H9 (cell line): ENCODE data around the gene IP6K3. TPM values are rescaled to one million over a fixed set of nuclear protein-coding genes. Genes with fewer than 3 reads are reported as not detected.

Experiments used
- DNase-seq: peaks from one replicate; pipeline ENCODE4 v3.0.0-alpha.2; 2017
- H2AFZ ChIP-seq: one replicate; pipeline ENCODE4 v1.6.1; 2013; ENCODE audit warnings: mild to moderate bottlenecking, low read length, control low read depth, moderate library complexity
- H2AK5ac ChIP-seq: 2 replicates; pipeline ENCODE4 v1.6.1; 2013; ENCODE audit warnings: low read length, control low read depth, mixed read lengths; ENCODE audit not compliant: insufficient read length
- H2BK120ac ChIP-seq: one replicate; pipeline ENCODE4 v1.6.1; 2013; ENCODE audit warnings: low read depth, mild to moderate bottlenecking, low read length, control low read depth, inconsistent platforms; ENCODE audit not compliant: poor library complexity, severe bottlenecking
- H2BK12ac ChIP-seq: 2 replicates; pipeline ENCODE4 v1.6.1; 2013; ENCODE audit warnings: low read length, control low read depth, mixed read lengths, low read depth; ENCODE audit not compliant: insufficient read length
- H2BK15ac ChIP-seq: 2 replicates; pipeline ENCODE4 v1.6.1; 2013; ENCODE audit warnings: low read depth, low read length, control low read depth
- H2BK20ac ChIP-seq: one replicate; pipeline ENCODE4 v1.6.1; 2013; ENCODE audit warnings: low read depth, mild to moderate bottlenecking, low read length, control low read depth, inconsistent platforms; ENCODE audit not compliant: poor library complexity, severe bottlenecking
- H2BK5ac ChIP-seq: 2 replicates; pipeline ENCODE4 v1.6.1; 2013; ENCODE audit warnings: low read length, control low read depth, mixed read lengths; ENCODE audit not compliant: insufficient read length
- H3K14ac ChIP-seq: 2 replicates; pipeline ENCODE4 v1.6.1; 2013; ENCODE audit warnings: low read length, control low read depth; ENCODE audit not compliant: insufficient read depth
- H3K18ac ChIP-seq: 2 replicates; pipeline ENCODE4 v1.6.1; 2013; ENCODE audit warnings: low read depth, mild to moderate bottlenecking, mixed read lengths, low read length, control low read depth; ENCODE audit not compliant: insufficient read length
- H3K23ac ChIP-seq: 2 replicates; pipeline ENCODE4 v1.6.1; 2013; ENCODE audit warnings: low read length, control low read depth, mixed read lengths, low read depth; ENCODE audit not compliant: insufficient read length
- H3K23me2 ChIP-seq: 2 replicates; pipeline ENCODE4 v1.6.1; 2013; ENCODE audit warnings: low read depth, mild to moderate bottlenecking, mixed read lengths, low read length, control low read depth; ENCODE audit not compliant: insufficient read length, poor library complexity, severe bottlenecking
- H3K27ac ChIP-seq: 2 replicates; pipeline ENCODE4 v1.5.1; 2013; ENCODE audit warnings: low read length, control low read depth, mixed read lengths, low read depth; ENCODE audit not compliant: insufficient read length
- H3K27me3 ChIP-seq: 2 replicates; pipeline ENCODE4 v1.6.1; 2013; ENCODE audit warnings: low read length, control low read depth, inconsistent platforms; ENCODE audit not compliant: insufficient read depth
- H3K4ac ChIP-seq: 2 replicates; pipeline ENCODE4 v1.6.1; 2013; ENCODE audit warnings: low read depth, mild to moderate bottlenecking, control low read depth, inconsistent platforms, low read length, moderate library complexity
- H3K4me1 ChIP-seq: 2 replicates; pipeline ENCODE4 v1.6.1; 2013; ENCODE audit warnings: low read length, control low read depth, inconsistent platforms; ENCODE audit not compliant: insufficient read depth
- H3K4me2 ChIP-seq: 2 replicates; pipeline ENCODE4 v1.6.1; 2013; ENCODE audit warnings: low read length, control low read depth, mixed read lengths; ENCODE audit not compliant: insufficient read length, insufficient read depth
- H3K56ac ChIP-seq: 2 replicates; pipeline ENCODE4 v1.6.1; 2013; ENCODE audit warnings: low read depth, mild to moderate bottlenecking, mixed read lengths, low read length, control low read depth; ENCODE audit not compliant: insufficient read length
- H3K79me1 ChIP-seq: 2 replicates; pipeline ENCODE4 v1.6.1; 2013; ENCODE audit warnings: low read depth, mild to moderate bottlenecking, moderate library complexity, low read length, control low read depth, inconsistent platforms; ENCODE audit not compliant: insufficient read depth, poor library complexity, severe bottlenecking
- H3K79me2 ChIP-seq: 2 replicates; pipeline ENCODE4 v1.6.1; 2013; ENCODE audit warnings: low read length, control low read depth, inconsistent platforms; ENCODE audit not compliant: insufficient read depth
- H3K9ac ChIP-seq: 2 replicates; pipeline ENCODE4 v1.6.1; 2013; ENCODE audit warnings: low read length, control low read depth, mixed read lengths; ENCODE audit not compliant: insufficient read length; ENCODE audit errors: extremely low read depth
- H3K9me3 ChIP-seq: one replicate; pipeline ENCODE4 v1.6.1; 2013; ENCODE audit warnings: low read depth, low read length, inconsistent platforms; ENCODE audit not compliant: control insufficient read depth
- H3T11ph ChIP-seq: one replicate; pipeline ENCODE4 v1.6.1; 2013; ENCODE audit warnings: mild to moderate bottlenecking, low read length, control low read depth, inconsistent platforms
- H4K20me1 ChIP-seq: one replicate; pipeline ENCODE4 v1.6.1; 2013; ENCODE audit not compliant: control insufficient read depth, insufficient read length, insufficient read depth
- H4K5ac ChIP-seq: 2 replicates; pipeline ENCODE4 v1.6.1; 2013; ENCODE audit warnings: low read depth, mild to moderate bottlenecking, mixed read lengths, low read length, control low read depth; ENCODE audit not compliant: insufficient read length
- H4K8ac ChIP-seq: replicated peaks from 2 replicates; pipeline ENCODE4 v1.6.1; 2013; ENCODE audit warnings: low read length, control low read depth, mixed read lengths, low read depth; ENCODE audit not compliant: insufficient read length
- H4K91ac ChIP-seq: 2 replicates; pipeline ENCODE4 v1.6.1; 2013; ENCODE audit warnings: low read depth, mild to moderate bottlenecking, moderate library complexity, mixed read lengths, low read length, control low read depth; ENCODE audit not compliant: insufficient read length
- H3K27ac Mint-ChIP-seq, 3 experiments: 2 replicates in 2 of 3; 3 replicates in 1 of 3; pipeline ENCODE4 v1.8.0; 2020 to 2021; ENCODE audit warnings: mixed read lengths in 3 of 3, mild to moderate bottlenecking in 1 of 3, moderate library complexity in 1 of 3
- H3K27me3 Mint-ChIP-seq: 2 replicates; pipeline ENCODE4 v1.8.0; 2021; ENCODE audit warnings: low read depth, mild to moderate bottlenecking, moderate library complexity, mixed read lengths
- H3K36me3 Mint-ChIP-seq, 3 experiments: 2 replicates in 2 of 3; 3 replicates in 1 of 3; pipeline ENCODE4 v1.8.0; 2020 to 2021; ENCODE audit warnings: low read depth in 3 of 3, mixed read lengths in 3 of 3; ENCODE audit not compliant: insufficient read depth in 1 of 3
- H3K4me1 Mint-ChIP-seq, 2 experiments: 2 replicates each; pipeline ENCODE4 v1.8.0; 2020; ENCODE audit warnings: mixed read lengths in 2 of 2
- H3K4me3 Mint-ChIP-seq, 2 experiments: 2 replicates in 1 of 2; 3 replicates in 1 of 2; pipeline ENCODE4 v1.8.0; 2020 to 2021; ENCODE audit warnings: mild to moderate bottlenecking in 2 of 2, mixed read lengths in 2 of 2, moderate library complexity in 1 of 2
- H3K9me3 Mint-ChIP-seq, 2 experiments: 2 replicates in 1 of 2; 3 replicates in 1 of 2; pipeline ENCODE4 v1.8.0; 2020; ENCODE audit warnings: mild to moderate bottlenecking in 2 of 2, mixed read lengths in 2 of 2, moderate library complexity in 1 of 2
- WGBS: extraction: QIAGEN DNeasy Blood & Tissue Kit; methylation state at CpG from one replicate; pipeline ENCODE4 v1.1.7; 2013; ENCODE audit warnings: missing lambda C conversion rate, low lambda C conversion rate, mixed read lengths; ENCODE audit not compliant: insufficient read length; ENCODE audit errors: extremely low coverage; 5-methylcytosine and 5-hydroxymethylcytosine counted together
- total RNA-seq: library from RNA; stranded (reverse); gene quantifications from 2 replicates; pipeline ENCODE4 v1.2.1, GENCODE V29; 2021
- TF ChIP-seq, protein P1 (sequence below): fragments of 200-600 bp; sonication (generic); conservative IDR thresholded peaks from 3 replicates; pipeline ENCODE4 v1.8.0; 2021; ENCODE audit warnings: antibody characterized with exemption, mild to moderate bottlenecking

Gene IP6K3
- total RNA-seq, 1 experiment from 2014 or later = 0.46 TPM

DNA sequence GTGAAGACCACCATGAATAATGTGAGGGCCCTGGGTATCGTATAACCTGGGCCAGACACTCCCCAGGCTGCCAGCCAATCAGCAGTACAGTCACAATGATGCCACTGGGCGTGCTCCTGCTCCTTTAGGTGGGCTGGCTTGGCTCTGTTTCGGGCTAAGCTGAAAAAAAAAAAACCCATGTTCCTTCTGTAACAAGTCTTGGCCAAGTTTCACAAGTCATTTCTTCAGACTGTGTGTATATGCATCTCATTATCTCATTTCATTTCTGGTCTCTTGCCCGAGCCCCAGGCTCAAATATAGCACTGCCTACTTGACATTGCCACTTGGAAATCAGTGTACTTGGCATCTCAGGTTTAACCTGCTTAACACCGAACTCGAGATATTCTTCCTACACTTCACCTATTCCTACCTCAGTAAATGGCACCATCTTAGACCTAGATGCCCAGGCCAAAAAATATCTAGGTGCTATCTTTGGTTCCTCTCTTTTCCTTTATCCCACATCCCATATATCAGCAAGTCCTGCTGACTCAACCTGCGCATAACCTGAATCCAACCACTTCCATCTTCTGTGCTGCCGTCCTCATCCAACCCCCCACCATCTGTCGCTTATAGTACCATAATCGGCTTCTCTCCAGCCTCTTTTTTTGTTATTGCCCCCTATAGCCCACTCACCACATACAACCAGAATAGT, 37.0 kb downstream of the IP6K3 start:
- Histone ChIP-seq H4K20me1 (no peaks in the 10 kb centered on the region), H3K4ac (no peak overlapping the region), H3K9me3 (no peaks in the 10 kb centered on the region), H2BK12ac (no peak overlapping the region), H3K27ac (no peak overlapping the region), H3K79me2 (peaks cover 2% of the 10 kb centered on the region; the same call in 1 of the 2 replicates), H4K8ac (no peak overlapping the region), H4K91ac (no peak overlapping the region), H3K4me1 (peaks cover 10% of the 10 kb centered on the region; the same call in 1 of the 2 replicates), H3K23me2 (peaks cover 5% of the 10 kb centered on the region), H2BK15ac (no peak overlapping the region), H2BK5ac (no peak overlapping the region), H3T11ph (no peak overlapping the region), H2AFZ (no peak overlapping the region), H2BK120ac (no peak overlapping the region), H2AK5ac (no peak overlapping the region), H3K27me3 (no peaks in the 10 kb centered on the region), H3K4me2 (no peak overlapping the region), H2BK20ac (no peak overlapping the region), H3K9ac (no peak overlapping the region), H3K14ac (no peak overlapping the region), H3K18ac (no peak overlapping the region), H3K79me1 (peaks cover 7% of the 10 kb centered on the region), H3K23ac (no peak overlapping the region), H3K56ac (no peak overlapping the region), H4K5ac (no peak overlapping the region)
- H3K36me3 Mint-ChIP-seq = peaks cover 22 to 53% (median 43%) of the 10 kb centered on the region in 3 experiments; a peak in 6 of 7 replicates
- H3K4me3 Mint-ChIP-seq = no peak overlapping the region
- TF ChIP-seq, protein P1, sequence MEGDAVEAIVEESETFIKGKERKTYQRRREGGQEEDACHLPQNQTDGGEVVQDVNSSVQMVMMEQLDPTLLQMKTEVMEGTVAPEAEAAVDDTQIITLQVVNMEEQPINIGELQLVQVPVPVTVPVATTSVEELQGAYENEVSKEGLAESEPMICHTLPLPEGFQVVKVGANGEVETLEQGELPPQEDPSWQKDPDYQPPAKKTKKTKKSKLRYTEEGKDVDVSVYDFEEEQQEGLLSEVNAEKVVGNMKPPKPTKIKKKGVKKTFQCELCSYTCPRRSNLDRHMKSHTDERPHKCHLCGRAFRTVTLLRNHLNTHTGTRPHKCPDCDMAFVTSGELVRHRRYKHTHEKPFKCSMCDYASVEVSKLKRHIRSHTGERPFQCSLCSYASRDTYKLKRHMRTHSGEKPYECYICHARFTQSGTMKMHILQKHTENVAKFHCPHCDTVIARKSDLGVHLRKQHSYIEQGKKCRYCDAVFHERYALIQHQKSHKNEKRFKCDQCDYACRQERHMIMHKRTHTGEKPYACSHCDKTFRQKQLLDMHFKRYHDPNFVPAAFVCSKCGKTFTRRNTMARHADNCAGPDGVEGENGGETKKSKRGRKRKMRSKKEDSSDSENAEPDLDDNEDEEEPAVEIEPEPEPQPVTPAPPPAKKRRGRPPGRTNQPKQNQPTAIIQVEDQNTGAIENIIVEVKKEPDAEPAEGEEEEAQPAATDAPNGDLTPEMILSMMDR = no peak
- WGBS = no CpG with 5 or more reads among the region's 10 CpGs
- no peak for DNase-seq
- peaks cover 41 to 46% of the 10 kb centered on the region in 2 experiments for H3K4me1 Mint-ChIP-seq
- H3K27ac Mint-ChIP-seq = no peak overlapping the region
- no peaks in the 10 kb centered on the region for H3K9me3 Mint-ChIP-seq
- H3K27me3 Mint-ChIP-seq = no peaks in the 10 kb centered on the region; the same call in none of the 2 replicates
